Tibial nerve (tissue), 4 donors: ENCODE results near the gene PTPRU.

Experiments used
- CTCF ChIP-seq, 5 experiments: fragments of 200-600 bp in 3 of 5; fragments of 450-650 bp in 2 of 5; sonication (generic) in 3 of 5; IDR thresholded peaks; one replicate each; pipeline ENCODE4 v1.5.1; 2016 to 2019; ENCODE audit warnings: antibody characterized with exemption in 5 of 5, mild to moderate bottlenecking in 3 of 5, moderate library complexity in 2 of 5
- EP300 ChIP-seq, 2 donors: sonication (generic); formaldehyde crosslinking; IDR thresholded peaks; one replicate each; pipeline ENCODE4 v1.6.1; 2017; ENCODE audit warnings: antibody characterized with exemption in 2 of 2, mild to moderate bottlenecking in 1 of 2
- POLR2A ChIP-seq, 2 donors: fragments of 450-650 bp; IDR thresholded peaks; one replicate each; pipeline ENCODE4 v1.6.1; 2017; ENCODE audit warnings: antibody characterized with exemption in 2 of 2, mild to moderate bottlenecking in 2 of 2, moderate library complexity in 2 of 2

- no peak for TF ChIP-seq CTCF (IDR thresholded peaks at IDR 0.05)
- TF ChIP-seq EP300 (IDR thresholded peaks at IDR 0.05): no peak
- no peak for TF ChIP-seq POLR2A (IDR thresholded peaks at IDR 0.05)
Measured at GRCh38 chr1:29282135-29282923, 46.0 kb downstream of the PTPRU start.
